KMS-11 (cell line): ENCODE results near the gene LSM11.

Source experiments
- H2AFZ ChIP-seq: fragments of 200-600 bp; sonication (generic); 2 replicates; pipeline ENCODE4 v1.6.1; 2016; ENCODE audit warnings: antibody characterized with exemption, mixed run types, low read depth
- H3K27ac ChIP-seq: fragments of 200-600 bp; sonication (generic); 2 replicates; pipeline ENCODE4 v1.6.1; 2016; ENCODE audit warnings: mild to moderate bottlenecking, mixed run types
- H3K27me3 ChIP-seq: fragments of 200-600 bp; sonication (generic); 2 replicates; pipeline ENCODE4 v1.6.1; 2017; ENCODE audit warnings: mild to moderate bottlenecking, low read depth, mixed run types, moderate library complexity; ENCODE audit not compliant: insufficient read depth
- H3K36me3 ChIP-seq: fragments of 200-600 bp; sonication (generic); 2 replicates; pipeline ENCODE4 v1.6.1; 2017; ENCODE audit warnings: mild to moderate bottlenecking, mixed run types; ENCODE audit not compliant: insufficient read depth
- H3K4me1 ChIP-seq: fragments of 200-600 bp; sonication (generic); 2 replicates; pipeline ENCODE4 v1.6.1; 2016; ENCODE audit warnings: mild to moderate bottlenecking, low read depth, mixed run types; ENCODE audit not compliant: poor library complexity, severe bottlenecking
- H3K4me2 ChIP-seq: fragments of 200-600 bp; sonication (generic); 2 replicates; pipeline ENCODE4 v1.7.0; 2016; ENCODE audit warnings: mild to moderate bottlenecking, mixed run types
- H3K4me3 ChIP-seq: fragments of 200-600 bp; sonication (generic); IDR thresholded peaks from 2 replicates; pipeline ENCODE4 v1.6.1; 2017; ENCODE audit warnings: low read depth, low read length, mixed read lengths; ENCODE audit not compliant: insufficient read depth
- H3K79me2 ChIP-seq: fragments of 200-600 bp; sonication (generic); 2 replicates; pipeline ENCODE4 v1.6.1; 2016; ENCODE audit warnings: low read depth, mixed run types; ENCODE audit not compliant: insufficient read depth
- H3K9ac ChIP-seq: fragments of 200-600 bp; sonication (generic); 2 replicates; pipeline ENCODE4 v1.6.1; 2016; ENCODE audit warnings: mild to moderate bottlenecking, mixed run types
- H4K20me1 ChIP-seq: fragments of 200-600 bp; sonication (generic); 2 replicates; pipeline ENCODE4 v1.6.1; 2016; ENCODE audit warnings: mild to moderate bottlenecking, mixed run types; ENCODE audit not compliant: insufficient read depth
- CTCF ChIP-seq: fragments of 200-600 bp; sonication (generic); conservative IDR thresholded peaks from 2 replicates; pipeline ENCODE4 v1.6.1; 2017; ENCODE audit warnings: low read depth, mild to moderate bottlenecking, antibody characterized with exemption, low read length, moderate library complexity, mixed read lengths

Gene LSM11

GRCh38 chr5:157747173-157747740 lies 3.7 kb downstream of the LSM11 start:
- no peak overlapping the region for H3K27ac ChIP-seq
- H3K4me2 ChIP-seq, result no peak overlapping the region
- no peak overlapping the region for H3K9ac ChIP-seq
- no peaks in the 10 kb centered on the region for H3K79me2 ChIP-seq
- H3K27me3 ChIP-seq, result no peaks in the 10 kb centered on the region
- no peak overlapping the region for H3K4me3 ChIP-seq
- H3K36me3 ChIP-seq, result no peaks in the 10 kb centered on the region
- H2AFZ ChIP-seq, result no peak overlapping the region
- peaks cover 14% of the 10 kb centered on the region for H3K4me1 ChIP-seq
- TF ChIP-seq CTCF, result no peak
- no peaks in the 10 kb centered on the region for H4K20me1 ChIP-seq

- H3K4me3 ChIP-seq, result no peak overlapping the region
- no peak overlapping the region for H2AFZ ChIP-seq
- H4K20me1 ChIP-seq, result no peaks in the 10 kb centered on the region
- H3K4me1 ChIP-seq, result peaks cover 14% of the 10 kb centered on the region
- no peak overlapping the region for H3K4me2 ChIP-seq
- H3K79me2 ChIP-seq, result no peaks in the 10 kb centered on the region
- no peaks in the 10 kb centered on the region for H3K36me3 ChIP-seq
- no peak overlapping the region for H3K27ac ChIP-seq
- H3K9ac ChIP-seq, result no peak overlapping the region
- no peak for TF ChIP-seq CTCF
- H3K27me3 ChIP-seq, result no peaks in the 10 kb centered on the region
Observed at GRCh38 chr5:157747766-157748700, 4.5 kb downstream of the LSM11 start.

GRCh38 chr5:157748760-157749461 lies 5.4 kb downstream of the LSM11 start:
- H3K9ac ChIP-seq, result no peak overlapping the region
- TF ChIP-seq CTCF, result no peak
- no peak overlapping the region for H2AFZ ChIP-seq
- H3K4me2 ChIP-seq, result no peak overlapping the region
- H3K27ac ChIP-seq, result no peak overlapping the region
- H3K4me1 ChIP-seq, result peaks cover 14% of the 10 kb centered on the region
- H3K27me3 ChIP-seq, result no peaks in the 10 kb centered on the region
- no peaks in the 10 kb centered on the region for H4K20me1 ChIP-seq
- no peaks in the 10 kb centered on the region for H3K36me3 ChIP-seq
- H3K4me3 ChIP-seq, result no peak overlapping the region
- H3K79me2 ChIP-seq, result no peaks in the 10 kb centered on the region

GRCh38 chr5:157749462-157749799 lies 5.9 kb downstream of the LSM11 start:
- H3K4me3 ChIP-seq, result no peak overlapping the region
- no peaks in the 10 kb centered on the region for H3K79me2 ChIP-seq
- H3K36me3 ChIP-seq, result no peaks in the 10 kb centered on the region
- no peaks in the 10 kb centered on the region for H3K27me3 ChIP-seq
- H4K20me1 ChIP-seq, result no peaks in the 10 kb centered on the region
- H2AFZ ChIP-seq, result no peak overlapping the region
- TF ChIP-seq CTCF, result no peak
- H3K27ac ChIP-seq, result no peak overlapping the region
- H3K9ac ChIP-seq, result no peak overlapping the region
- H3K4me1 ChIP-seq, result peaks cover 14% of the 10 kb centered on the region
- H3K4me2 ChIP-seq, result no peak overlapping the region
